ENCODE data around the gene PTPRA. TPM values are rescaled to one million over a fixed set of nuclear protein-coding genes. Genes with fewer than 3 reads are reported as not detected.

The PTPRA gene
- total and polyA plus RNA-seq, 2 of the 13 experiments (the other 11 are each of a cell fraction or from before 2014, with no cell fraction given) = 47.2 to 127 TPM

DNA sequence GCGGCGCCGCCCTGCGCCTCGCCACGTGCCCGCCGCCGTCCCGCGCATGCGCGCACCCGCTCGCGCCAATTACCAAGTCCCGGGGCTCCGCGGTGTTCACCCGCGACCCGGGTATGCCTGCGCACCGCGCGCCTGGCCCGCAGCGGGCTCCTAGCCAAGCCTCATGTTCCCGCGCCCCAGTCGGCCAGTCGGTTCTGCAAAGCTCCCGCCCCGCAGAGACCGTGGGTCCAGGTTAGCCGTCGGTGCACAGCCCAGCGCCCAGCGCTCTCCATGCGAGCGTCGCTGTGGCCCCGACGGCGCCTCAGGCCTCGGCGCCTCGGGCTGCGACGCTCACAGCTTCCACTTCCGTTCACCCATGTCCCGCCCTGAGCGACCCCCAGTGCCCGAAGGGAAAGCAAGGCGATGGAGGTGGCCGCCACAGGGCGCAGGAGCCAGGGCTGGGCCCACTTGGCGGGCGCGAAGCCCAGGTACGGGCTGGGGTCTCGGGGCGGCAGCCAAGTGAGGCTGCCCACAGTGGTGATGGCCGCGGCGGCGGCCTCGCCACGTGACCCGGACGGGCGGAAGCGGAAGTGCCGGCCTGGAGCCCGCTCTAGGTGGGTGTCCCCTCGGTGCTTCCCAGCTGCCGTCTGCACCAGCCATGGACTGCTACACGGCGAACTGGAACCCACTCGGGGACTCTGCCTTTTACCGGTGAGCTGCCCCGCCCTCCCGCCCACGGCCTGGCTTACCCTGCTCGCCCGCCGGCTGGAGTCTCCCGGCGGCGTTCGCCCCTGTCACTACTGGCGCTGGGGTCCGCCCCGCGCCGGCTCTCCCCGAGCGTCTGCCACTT, 32.9 kb upstream of the PTPRA start, which contains the start of the genes PCED1A and VPS16 (continued):
- TF ChIP-seq, protein P1, sequence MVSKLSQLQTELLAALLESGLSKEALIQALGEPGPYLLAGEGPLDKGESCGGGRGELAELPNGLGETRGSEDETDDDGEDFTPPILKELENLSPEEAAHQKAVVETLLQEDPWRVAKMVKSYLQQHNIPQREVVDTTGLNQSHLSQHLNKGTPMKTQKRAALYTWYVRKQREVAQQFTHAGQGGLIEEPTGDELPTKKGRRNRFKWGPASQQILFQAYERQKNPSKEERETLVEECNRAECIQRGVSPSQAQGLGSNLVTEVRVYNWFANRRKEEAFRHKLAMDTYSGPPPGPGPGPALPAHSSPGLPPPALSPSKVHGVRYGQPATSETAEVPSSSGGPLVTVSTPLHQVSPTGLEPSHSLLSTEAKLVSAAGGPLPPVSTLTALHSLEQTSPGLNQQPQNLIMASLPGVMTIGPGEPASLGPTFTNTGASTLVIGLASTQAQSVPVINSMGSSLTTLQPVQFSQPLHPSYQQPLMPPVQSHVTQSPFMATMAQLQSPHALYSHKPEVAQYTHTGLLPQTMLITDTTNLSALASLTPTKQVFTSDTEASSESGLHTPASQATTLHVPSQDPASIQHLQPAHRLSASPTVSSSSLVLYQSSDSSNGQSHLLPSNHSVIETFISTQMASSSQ (IDR thresholded peaks at IDR 0.05; ENCODE audit: low read depth) = no peak
- TF ChIP-seq, protein P1 (CRISPR knock-in tag; IDR thresholded peaks at IDR 0.05; ENCODE audit: borderline replicate concordance) = peak; percentile 58
- TF ChIP-seq ZNF296 (CRISPR knock-in tag; conservative IDR thresholded peaks at IDR 0.05) (peak; percentile 34), SP4 (CRISPR knock-in tag; IDR thresholded peaks at IDR 0.05) (0 out of 2 replicates have a peak, but pooled peaks have one; percentile 56), GTF2F1 (IDR thresholded peaks at IDR 0.05; ENCODE audit: low read length) (peak; percentile 48; the same call in 1 of the 2 replicates), CHD4 (IDR thresholded peaks at IDR 0.05; ENCODE audit: borderline replicate concordance, low read length) (peak; percentile 37; the same call in 1 of the 2 replicates), SOX6 (IDR thresholded peaks at IDR 0.05) (no peak), SOX6 (CRISPR knock-in tag; IDR thresholded peaks at IDR 0.05) (peak; percentile 74), ZNF564 (CRISPR knock-in tag; IDR thresholded peaks at IDR 0.05) (peak; percentile 89; the same call in 1 of the 2 replicates), NFIB (CRISPR knock-in tag; IDR thresholded peaks at IDR 0.05; ENCODE audit: borderline replicate concordance) (peak; percentile 77; the same call in 1 of the 2 replicates), ZNF788 (CRISPR knock-in tag; IDR thresholded peaks at IDR 0.05; ENCODE audit: borderline replicate concordance) (peak; percentile 92), GLI4 (CRISPR knock-in tag; IDR thresholded peaks at IDR 0.05; ENCODE audit: borderline replicate concordance) (peak; percentile 95; the same call in 1 of the 2 replicates), SRF (IDR thresholded peaks at IDR 0.05; ENCODE audit: low read depth, low read length) (no peak), KAT7 (CRISPR knock-in tag; IDR thresholded peaks at IDR 0.05; ENCODE audit: borderline replicate concordance) (peak; percentile 93; the same call in 1 of the 2 replicates), SNAPC2 (CRISPR knock-in tag; IDR thresholded peaks at IDR 0.05) (peak; percentile 98), RXRA (CRISPR knock-in tag; IDR thresholded peaks at IDR 0.05) (peak; percentile 74), RAD21 (CRISPR knock-in tag; IDR thresholded peaks at IDR 0.05) (peak; percentile 81), KLF12 (CRISPR knock-in tag; IDR thresholded peaks at IDR 0.05; ENCODE audit: borderline replicate concordance) (peak; percentile 96), ZNF34 (CRISPR knock-in tag; IDR thresholded peaks at IDR 0.05; ENCODE audit: borderline replicate concordance) (peak; percentile 77), ZSCAN9 (CRISPR knock-in tag; IDR thresholded peaks at IDR 0.05; ENCODE audit: borderline replicate concordance) (peak; percentile 92; the same call in 1 of the 2 replicates), WIZ (CRISPR knock-in tag; IDR thresholded peaks at IDR 0.05) (peak; percentile 93; the same call in 1 of the 2 replicates)
- TF ChIP-seq, protein P2, sequence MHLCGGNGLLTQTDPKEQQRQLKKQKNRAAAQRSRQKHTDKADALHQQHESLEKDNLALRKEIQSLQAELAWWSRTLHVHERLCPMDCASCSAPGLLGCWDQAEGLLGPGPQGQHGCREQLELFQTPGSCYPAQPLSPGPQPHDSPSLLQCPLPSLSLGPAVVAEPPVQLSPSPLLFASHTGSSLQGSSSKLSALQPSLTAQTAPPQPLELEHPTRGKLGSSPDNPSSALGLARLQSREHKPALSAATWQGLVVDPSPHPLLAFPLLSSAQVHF (CRISPR knock-in tag; IDR thresholded peaks at IDR 0.05) = peak; percentile 95
- TF ChIP-seq, protein P3, sequence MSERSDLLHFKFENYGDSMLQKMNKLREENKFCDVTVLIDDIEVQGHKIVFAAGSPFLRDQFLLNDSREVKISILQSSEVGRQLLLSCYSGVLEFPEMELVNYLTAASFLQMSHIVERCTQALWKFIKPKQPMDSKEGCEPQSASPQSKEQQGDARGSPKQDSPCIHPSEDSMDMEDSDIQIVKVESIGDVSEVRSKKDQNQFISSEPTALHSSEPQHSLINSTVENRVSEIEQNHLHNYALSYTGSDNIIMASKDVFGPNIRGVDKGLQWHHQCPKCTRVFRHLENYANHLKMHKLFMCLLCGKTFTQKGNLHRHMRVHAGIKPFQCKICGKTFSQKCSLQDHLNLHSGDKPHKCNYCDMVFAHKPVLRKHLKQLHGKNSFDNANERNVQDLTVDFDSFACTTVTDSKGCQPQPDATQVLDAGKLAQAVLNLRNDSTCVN (CRISPR knock-in tag; IDR thresholded peaks at IDR 0.05; ENCODE audit: borderline replicate concordance) = peak; percentile 75; the same call in 1 of the 2 replicates
- TF ChIP-seq, protein P4, sequence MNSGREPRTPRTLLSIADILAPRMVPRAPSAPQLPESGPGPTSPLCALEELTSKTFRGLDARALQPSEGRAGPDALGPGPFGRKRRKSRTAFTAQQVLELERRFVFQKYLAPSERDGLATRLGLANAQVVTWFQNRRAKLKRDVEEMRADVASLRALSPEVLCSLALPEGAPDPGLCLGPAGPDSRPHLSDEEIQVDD (CRISPR knock-in tag; IDR thresholded peaks at IDR 0.05; ENCODE audit: borderline replicate concordance) = peak; percentile 97; the same call in 1 of the 2 replicates
